Ovary (tissue), 9 donors: Measurements from ENCODE around the gene HK3. TPM values are rescaled to one million over a fixed set of nuclear protein-coding genes. Genes with fewer than 3 reads are reported as not detected.

ENCODE experiments used
- DNase-seq, 5 donors: peaks; one replicate each; pipeline ENCODE4 v3.0.0-alpha.2; 2019 to 2020
- H3K27ac ChIP-seq, 2 donors: fragments of 200-600 bp; one replicate each; pipeline versions ENCODE4 v1.5.1 to v1.8.0; 2019 to 2022
- H3K27me3 ChIP-seq: fragments of 200-600 bp; one replicate; pipeline ENCODE4 v1.8.0; 2022
- H3K36me3 ChIP-seq: fragments of 200-600 bp; sonication (generic); one replicate; pipeline ENCODE4 v1.5.1; 2019
- H3K4me1 ChIP-seq: one replicate; pipeline ENCODE4 v1.8.1; 2013; ENCODE audit warnings: mild to moderate bottlenecking, moderate library complexity; ENCODE audit not compliant: insufficient read depth
- H3K4me3 ChIP-seq: fragments of 200-600 bp; sonication (generic); one replicate; pipeline ENCODE4 v1.5.1; 2017
- H3K9me3 ChIP-seq, 2 donors: fragments of 200-600 bp in 1 of 2; sonication (generic) in 1 of 2; one replicate each; pipeline versions ENCODE4 v1.5.1 to v1.8.1; 2013 to 2019; ENCODE audit warnings: mild to moderate bottlenecking in 1 of 2, moderate library complexity in 1 of 2
- CTCF ChIP-seq, 3 donors: fragments of 450-650 bp in 2 of 3; fragments of 200-600 bp in 1 of 3; IDR thresholded peaks; one replicate each; pipeline versions ENCODE4 v1.5.1 to v1.8.0; 2016 to 2022; ENCODE audit warnings: antibody characterized with exemption in 3 of 3, mild to moderate bottlenecking in 1 of 3
- EP300 ChIP-seq: sonication (generic); formaldehyde crosslinking; IDR thresholded peaks from one replicate; pipeline ENCODE4 v1.6.1; 2017; ENCODE audit warnings: antibody characterized with exemption
- POLR2A ChIP-seq: fragments of 450-650 bp; IDR thresholded peaks from one replicate; pipeline ENCODE4 v1.6.1; 2017; ENCODE audit warnings: antibody characterized with exemption, mild to moderate bottlenecking, moderate library complexity
- WGBS, 3 donors: extraction: QIAGEN DNeasy Blood & Tissue Kit in 1 of 3; methylation state at CpG; one replicate each; pipeline versions ENCODE4 v1.1.5 to v1.1.7; 2013 to 2017; 5-methylcytosine and 5-hydroxymethylcytosine counted together
- intact Hi-C, 4 donors: fragments of 100-400 bp; cut with DNase I; formaldehyde crosslinking; loops; one replicate each; pipeline versions ENCODE4 v1.11.0 to v1.15.1; 2022 to 2023
- polyA plus RNA-seq, 2 donors: library from polyadenylated mRNA; stranded (reverse); fragments of 200-250 nt in 1 of 2; fragments of 350-450 nt in 1 of 2; fragmentation: Illumina TruSeq in 1 of 2; extraction: RNeasy Lipid Tissue Mini Kit (QIAGEN cat#74804) in 1 of 2; gene quantifications; one replicate each; pipeline ENCODE4 v1.2.3, GENCODE V29; 2013 to 2014
- total RNA-seq, 7 donors: library from RNA; depleted of rRNA in 2 of 7; stranded (reverse); fragments of >200 nt in 2 of 7; fragmentation: NEBNext Ultra II Directional in 3 of 7; extraction: Animal tissue kit (Norgen Biotek cat#: 25700) in 3 of 7; gene quantifications; one replicate each; pipeline versions ENCODE4 v1.1.0 to v1.2.4, GENCODE V29; 2016 to 2023
- donor health status: DM: no; HTN: no; CAD: no; lungs with moderate emphysema.
- donor health status: DM: no; HTN: no; CAD: no.
- donor health status: Bipolar disorder and iron deficiency.
- donor health status: DM: yes; HTN: yes; CAD: no.
- donor health status: DM: no; HTN: no; CAD: no.
- donor health status: DM: yes; HTN: yes; CAD: no.

HK3 gene
- total and polyA plus RNA-seq, 9 donors = 0.61 to 9.9 (median 2.3) TPM

GRCh38 chr5:176884571-176884890, 14.6 kb downstream of the HK3 start:
- H3K9me3 ChIP-seq = no peaks in the 10 kb centered on the region
- H3K27me3 ChIP-seq = no peaks in the 10 kb centered on the region
- TF ChIP-seq CTCF (IDR thresholded peaks at IDR 0.05) (no peak), POLR2A (no peak), EP300 (no peak)
- WGBS, 3 donors = 49 to 54% (median 50%) methylated on average over 4 of the region's 4 CpGs
- no peak for DNase-seq
- H3K36me3 ChIP-seq = no peaks in the 10 kb centered on the region
- H3K27ac ChIP-seq = no peak overlapping the region
- intact Hi-C loops = no loop called here
- no peaks in the 10 kb centered on the region for H3K4me1 ChIP-seq
- H3K4me3 ChIP-seq = no peak overlapping the region

GRCh38 chr5:176883700-176884570, 15.2 kb downstream of the HK3 start:
- intact Hi-C loops = no loop called here

GRCh38 chr5:176882567-176882903, 16.6 kb downstream of the HK3 start:
- Histone ChIP-seq H3K4me1 (no peaks in the 10 kb centered on the region), H3K27ac (no peak overlapping the region), H3K36me3 (no peaks in the 10 kb centered on the region), H3K4me3 (no peak overlapping the region), H3K9me3 (no peaks in the 10 kb centered on the region), H3K27me3 (no peaks in the 10 kb centered on the region)
- TF ChIP-seq POLR2A (no peak), CTCF (IDR thresholded peaks at IDR 0.05) (no peak), EP300 (no peak)
- DNase-seq = no peak
- intact Hi-C loops = no loop called here
- 35 to 46% (median 43%) methylated on average over 6 of the region's 6 CpGs for WGBS, 3 donors

More at GRCh38 chr5:176883700-176884570, 15.2 kb downstream of the HK3 start:
- Histone ChIP-seq H3K36me3 (no peaks in the 10 kb centered on the region), H3K4me3 (no peak overlapping the region), H3K27me3 (no peaks in the 10 kb centered on the region), H3K9me3 (no peaks in the 10 kb centered on the region), H3K4me1 (no peaks in the 10 kb centered on the region), H3K27ac (no peak overlapping the region)
- TF ChIP-seq POLR2A = no peak
- TF ChIP-seq CTCF (IDR thresholded peaks at IDR 0.05) = no peak
- TF ChIP-seq EP300 = no peak
- no peak for DNase-seq
- 83 to 90% (median 87%) methylated on average over 17 of the region's 17 CpGs for WGBS, 3 donors

GRCh38 chr5:176881816-176882566, 17.2 kb downstream of the HK3 start:
- intact Hi-C loops = no loop called here
- WGBS, 3 donors = 81 to 88% (median 84%) methylated on average over 23 to 25 of the region's 25 CpGs
- no peak overlapping the region for H3K4me3 ChIP-seq
- H3K4me1 ChIP-seq = no peaks in the 10 kb centered on the region
- no peaks in the 10 kb centered on the region for H3K27me3 ChIP-seq
- TF ChIP-seq EP300 (no peak), CTCF (IDR thresholded peaks at IDR 0.05) (no peak), POLR2A (no peak)
- H3K9me3 ChIP-seq = no peaks in the 10 kb centered on the region
- H3K27ac ChIP-seq = no peak overlapping the region
- no peaks in the 10 kb centered on the region for H3K36me3 ChIP-seq
- DNase-seq = no peak
